Ishikawa (cell line): ENCODE measurements around the gene LINGO3.

Experiments
- CEBPB ChIP-seq: IDR thresholded peaks from 2 replicates; pipeline ENCODE4 v1.6.1; 2012
- CREB1 ChIP-seq: IDR thresholded peaks from 2 replicates; pipeline ENCODE4 v1.6.1; 2012; ENCODE audit warnings: low read depth
- EP300 ChIP-seq: IDR thresholded peaks from 2 replicates; pipeline ENCODE4 v1.6.1; 2012; ENCODE audit warnings: borderline replicate concordance
- FOXM1 ChIP-seq: IDR thresholded peaks from 2 replicates; pipeline ENCODE4 v1.6.1; 2012; ENCODE audit warnings: low read depth, borderline replicate concordance
- MAX ChIP-seq: IDR thresholded peaks from 2 replicates; pipeline ENCODE4 v1.6.1; 2012
- NFIC ChIP-seq: IDR thresholded peaks from 2 replicates; pipeline ENCODE4 v1.6.1; 2012
- RAD21 ChIP-seq: IDR thresholded peaks from 2 replicates; pipeline ENCODE4 v1.6.1; 2012; ENCODE audit warnings: low read depth
- REST ChIP-seq: IDR thresholded peaks from 2 replicates; pipeline ENCODE4 v1.6.1; 2012; ENCODE audit warnings: low read depth, mild to moderate bottlenecking
- TAF1 ChIP-seq: IDR thresholded peaks from 2 replicates; pipeline ENCODE4 v1.6.1; 2012; ENCODE audit warnings: low read depth, mild to moderate bottlenecking
- TCF12 ChIP-seq: IDR thresholded peaks from 2 replicates; pipeline ENCODE4 v1.6.1; 2012; ENCODE audit warnings: low read depth
- TEAD4 ChIP-seq: IDR thresholded peaks from 2 replicates; pipeline ENCODE4 v1.6.1; 2012
- YY1 ChIP-seq: IDR thresholded peaks from 2 replicates; pipeline ENCODE4 v1.6.1; 2012; ENCODE audit warnings: low read depth
- ZBTB7A ChIP-seq: IDR thresholded peaks from 2 replicates; pipeline ENCODE4 v1.6.1; 2012; ENCODE audit warnings: low read depth
- TF ChIP-seq, protein P1 (sequence below): IDR thresholded peaks from 2 replicates; pipeline ENCODE4 v1.6.1; 2012

The LINGO3 gene

GRCh38 chr19:2280633-2281264, 27.2 kb downstream of the LINGO3 start:
- TF ChIP-seq TEAD4 (no peak), MAX (no peak), NFIC (no peak), TAF1 (no peak), TCF12 (no peak), CREB1 (no peak), ZBTB7A (0 out of 2 replicates have a peak, but pooled peaks have one; percentile 37)
- TF ChIP-seq, protein P1, sequence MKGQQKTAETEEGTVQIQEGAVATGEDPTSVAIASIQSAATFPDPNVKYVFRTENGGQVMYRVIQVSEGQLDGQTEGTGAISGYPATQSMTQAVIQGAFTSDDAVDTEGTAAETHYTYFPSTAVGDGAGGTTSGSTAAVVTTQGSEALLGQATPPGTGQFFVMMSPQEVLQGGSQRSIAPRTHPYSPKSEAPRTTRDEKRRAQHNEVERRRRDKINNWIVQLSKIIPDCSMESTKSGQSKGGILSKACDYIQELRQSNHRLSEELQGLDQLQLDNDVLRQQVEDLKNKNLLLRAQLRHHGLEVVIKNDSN, result no peak

DNA sequence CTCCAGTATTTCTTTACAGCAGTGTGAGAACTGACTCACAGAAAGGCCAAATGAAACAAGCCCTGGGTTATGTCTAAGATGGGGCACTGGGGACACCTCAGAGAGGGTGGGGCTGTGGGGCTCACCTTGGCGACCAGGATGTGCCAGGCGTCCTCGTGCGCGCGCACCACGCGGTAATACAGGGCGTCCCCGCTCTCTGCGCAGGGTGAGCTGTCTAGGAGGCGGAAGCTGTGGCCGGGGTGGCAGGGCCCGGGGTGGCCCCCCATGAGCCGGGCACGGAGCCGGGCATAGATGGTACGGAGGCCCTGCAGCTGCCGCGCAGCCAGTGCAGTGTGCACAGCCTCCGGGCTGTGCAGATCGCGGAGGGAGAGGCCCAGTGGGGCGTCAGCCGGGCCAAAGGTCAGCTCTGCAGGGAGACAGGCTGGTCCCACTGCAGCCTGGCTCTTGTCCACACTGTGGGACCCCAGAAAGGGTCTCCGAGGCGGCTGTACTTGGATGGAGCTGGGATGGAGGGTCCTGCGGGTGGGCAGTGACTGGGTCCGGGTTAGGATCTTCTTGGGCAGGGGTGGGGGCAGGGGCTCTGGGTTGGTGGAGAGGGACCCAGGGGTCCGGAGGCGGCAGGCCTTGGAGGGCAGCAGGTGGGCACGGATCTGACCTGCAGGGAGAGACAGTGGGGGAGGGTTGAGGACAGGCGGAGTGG, 29.3 kb downstream of the LINGO3 start:
- no peak for TF ChIP-seq MAX
- no peak for TF ChIP-seq CEBPB
- TF ChIP-seq RAD21, result no peak
- TF ChIP-seq ZBTB7A, result 0 out of 2 replicates have a peak, but pooled peaks have one; percentile 34
- TF ChIP-seq CREB1, result no peak
- no peak for TF ChIP-seq REST
- TF ChIP-seq FOXM1, result no peak

DNA sequence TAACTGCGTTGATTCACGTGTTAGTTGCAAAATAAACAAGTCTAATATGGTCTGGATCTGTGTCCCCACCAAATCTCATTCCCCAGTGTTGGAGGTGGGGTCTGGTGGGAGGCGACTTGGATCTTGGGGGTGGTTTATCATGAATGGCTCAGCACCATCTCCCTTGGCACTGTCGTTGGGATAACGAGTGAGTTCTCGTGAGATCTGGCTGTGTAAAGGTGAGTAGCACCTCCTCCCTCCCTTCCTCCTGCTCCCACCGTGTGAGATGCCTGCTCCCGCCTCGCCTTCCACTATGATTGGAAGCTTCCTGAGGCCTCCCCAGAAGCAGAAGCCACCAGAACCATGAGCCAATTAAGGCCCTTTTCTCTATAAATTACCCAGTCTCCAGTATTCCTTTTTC, 30.8 kb downstream of the LINGO3 start:
- TF ChIP-seq RAD21, result no peak
- TF ChIP-seq CEBPB, result no peak
- TF ChIP-seq FOXM1, result no peak

DNA sequence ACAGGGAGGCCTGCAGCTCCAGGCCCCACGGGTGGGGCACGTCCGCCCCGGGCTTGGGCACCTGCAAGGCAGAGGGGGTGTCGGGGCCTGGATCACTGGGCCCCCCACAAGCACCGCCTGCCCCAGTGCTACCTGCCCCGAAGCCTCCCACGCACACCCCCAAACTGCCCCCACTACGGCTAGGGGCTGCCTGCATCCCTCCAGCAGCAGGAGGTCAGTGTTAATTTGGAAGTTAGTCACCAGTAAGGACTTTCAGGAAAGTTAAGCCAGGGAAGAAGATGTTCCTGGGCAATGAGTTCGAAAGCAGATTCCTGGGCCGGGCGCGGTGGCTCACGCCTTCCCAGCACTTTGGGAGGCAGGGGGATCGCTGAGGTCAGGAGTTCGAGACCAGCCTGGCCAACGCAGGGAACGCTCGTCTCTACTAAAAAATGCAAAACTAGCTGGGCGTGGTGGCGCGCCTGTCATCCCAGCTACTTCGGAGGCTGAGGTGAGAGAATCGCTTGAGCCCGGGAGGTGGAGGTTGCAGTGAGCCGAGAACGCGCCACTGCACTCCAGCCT, 31.4 kb downstream of the LINGO3 start:
- no peak for TF ChIP-seq REST
- no peak for TF ChIP-seq NFIC

- no peak for TF ChIP-seq EP300
- no peak for TF ChIP-seq CEBPB
- no peak for TF ChIP-seq YY1
- TF ChIP-seq TCF12, result no peak
- no peak for TF ChIP-seq RAD21
- no peak for TF ChIP-seq ZBTB7A
Measured at GRCh38 chr19:2275588-2276428, 32.1 kb downstream of the LINGO3 start.

- TF ChIP-seq RAD21 (peak; percentile 73), REST (0 out of 2 replicates have a peak, but pooled peaks have one; percentile 23), CREB1 (no peak), ZBTB7A (no peak), TCF12 (no peak), TEAD4 (peak; percentile 54), NFIC (no peak)
Measured at GRCh38 chr19:2274931-2275535, 32.9 kb downstream of the LINGO3 start.
